HG02981 (cell line): ENCODE measurements around the gene CPHXL2.

Source experiments
- ATAC-seq: cut with Tn5 transposase; IDR thresholded peaks from one replicate; pipeline ENCODE4 v1.9.1; 2021; ENCODE audit warnings: mild to moderate bottlenecking, moderate library complexity; ENCODE audit not compliant: unreplicated experiment

Gene CPHXL2

DNA sequence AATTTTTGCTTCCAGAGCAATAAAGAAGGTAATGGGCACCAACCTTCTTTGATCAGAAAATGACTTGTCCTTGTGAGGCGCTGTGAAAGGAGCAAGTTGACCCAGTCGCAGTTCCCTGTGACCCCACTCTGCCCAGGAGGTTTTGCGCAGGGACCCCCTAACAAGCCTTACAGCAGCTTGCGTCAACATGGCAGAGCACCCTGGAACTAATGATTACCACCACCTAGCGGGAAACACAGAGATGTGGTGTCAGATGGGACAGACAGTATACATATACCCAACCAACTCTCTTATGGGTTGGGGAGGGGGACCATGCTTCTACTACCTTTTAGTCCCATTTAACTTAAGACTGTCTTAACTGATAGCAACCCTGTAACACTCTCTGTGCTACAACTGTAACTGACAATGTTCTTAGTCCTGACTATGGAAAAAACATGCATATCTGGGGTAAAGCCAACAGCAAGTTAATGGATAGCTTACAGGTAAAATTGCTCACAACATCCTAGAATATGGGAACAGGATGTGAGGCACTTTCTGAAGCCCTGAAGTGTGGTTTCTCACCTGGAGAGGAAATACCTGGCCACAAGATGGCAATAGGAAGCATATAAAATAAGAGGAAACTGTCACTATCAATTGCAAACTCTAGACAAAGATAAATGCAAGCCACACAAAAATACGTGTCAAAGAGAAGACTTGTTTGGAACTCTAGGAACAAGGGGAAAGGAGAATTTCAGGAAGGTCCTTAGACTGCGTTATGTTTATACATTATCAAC lies 32.4 kb downstream of the CPHXL2 start:
- no peak for ATAC-seq

- no peak for ATAC-seq
Measured at GRCh38 chr16:75640598-75640997, 36.2 kb downstream of the CPHXL2 start.

DNA sequence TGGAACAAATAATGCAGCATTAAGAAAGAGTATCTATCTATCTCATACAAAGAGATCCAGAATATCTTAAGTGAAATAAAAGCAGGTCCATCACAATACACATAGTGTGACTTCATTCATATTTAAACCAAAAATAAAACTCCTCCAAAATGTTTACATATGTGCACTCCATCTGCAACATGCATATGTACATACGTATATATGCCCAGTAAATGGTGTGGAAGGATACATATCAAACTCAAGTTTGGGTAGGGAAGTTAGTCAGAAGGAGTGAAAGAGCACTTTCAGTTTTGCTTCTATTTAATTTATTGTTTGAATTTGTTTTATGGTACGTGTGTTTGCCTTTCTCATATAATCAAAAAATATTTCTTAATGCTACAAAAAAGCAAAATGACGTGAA lies 41.8 kb downstream of the CPHXL2 start:
- ATAC-seq: no peak

DNA sequence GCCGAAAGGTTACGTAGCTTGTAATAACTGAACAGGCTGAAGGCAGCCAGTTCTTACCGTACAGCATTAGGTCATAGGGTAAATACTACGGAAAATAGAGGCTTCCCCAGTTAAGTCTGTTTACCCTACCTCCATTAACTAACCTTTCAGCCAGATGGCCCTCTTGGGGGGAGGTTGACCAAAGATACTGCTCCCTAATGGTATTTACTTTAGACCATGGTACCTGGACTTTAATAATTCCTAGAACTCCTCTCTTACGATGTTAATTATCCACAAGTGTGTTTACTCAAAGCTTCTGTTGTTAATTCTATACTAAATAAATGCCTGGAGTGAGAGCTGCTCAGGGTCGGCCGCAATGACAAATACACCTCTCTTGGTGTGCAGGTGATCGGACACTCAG lies 44.0 kb downstream of the CPHXL2 start:
- ATAC-seq: no peak

- no peak for ATAC-seq
Measured at GRCh38 chr16:75630052-75630451, 46.8 kb downstream of the CPHXL2 start.

- ATAC-seq: no peak
Measured at GRCh38 chr16:75629132-75629531, 47.7 kb downstream of the CPHXL2 start.

DNA sequence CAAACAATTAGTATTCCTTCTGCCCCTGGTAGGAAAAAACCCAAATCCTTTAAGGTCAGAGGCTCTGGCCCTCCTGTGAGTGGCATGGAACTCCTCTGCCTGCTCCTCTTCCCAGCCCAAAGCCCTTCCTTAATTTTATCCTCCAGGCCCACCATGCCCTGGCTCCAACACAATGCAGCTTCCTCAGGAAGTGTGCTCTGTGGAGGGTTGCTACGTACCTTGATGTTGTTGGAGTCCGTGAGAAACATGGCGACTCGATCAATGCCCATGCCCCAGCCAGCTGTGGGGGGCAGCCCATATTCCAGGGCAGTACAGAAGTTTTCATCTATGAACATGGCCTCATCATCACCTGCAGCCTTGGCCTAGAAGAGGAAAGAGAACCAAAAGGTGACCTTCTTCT lies 48.5 kb downstream of the CPHXL2 start:
- no peak for ATAC-seq

GRCh38 chr16:75627851-75628250 lies 49.0 kb downstream of the CPHXL2 start:
- ATAC-seq: no peak

- ATAC-seq: no peak
Measured at GRCh38 chr16:75626806-75627205, 50.0 kb downstream of the CPHXL2 start.

GRCh38 chr16:75624921-75625334 lies 51.9 kb downstream of the CPHXL2 start:
- no peak for ATAC-seq

- ATAC-seq: peak; percentile 97
Measured at GRCh38 chr16:75622761-75623605, 53.8 kb downstream of the CPHXL2 start, which contains the start of gene ADAT1. ADAT1 (minus strand) TSS chr16:75623281; CDS start chr16:75620799, 2,482 bp downstream.

DNA sequence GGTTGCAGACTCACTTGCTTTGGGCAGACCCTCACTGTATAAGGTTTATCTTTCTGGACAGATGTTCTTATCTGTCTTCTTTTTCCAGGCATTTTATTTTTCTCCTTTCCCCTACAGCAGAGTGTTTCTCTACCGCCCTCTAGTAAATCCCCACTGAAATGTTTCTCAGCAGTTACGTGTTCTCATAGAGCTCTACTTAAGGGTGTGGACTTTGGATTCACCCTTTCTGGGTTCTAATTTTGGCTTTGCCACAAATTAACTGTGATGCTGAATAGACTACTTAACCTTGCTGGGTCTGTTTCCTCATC lies 55.7 kb downstream of the CPHXL2 start:
- ATAC-seq: no peak

DNA sequence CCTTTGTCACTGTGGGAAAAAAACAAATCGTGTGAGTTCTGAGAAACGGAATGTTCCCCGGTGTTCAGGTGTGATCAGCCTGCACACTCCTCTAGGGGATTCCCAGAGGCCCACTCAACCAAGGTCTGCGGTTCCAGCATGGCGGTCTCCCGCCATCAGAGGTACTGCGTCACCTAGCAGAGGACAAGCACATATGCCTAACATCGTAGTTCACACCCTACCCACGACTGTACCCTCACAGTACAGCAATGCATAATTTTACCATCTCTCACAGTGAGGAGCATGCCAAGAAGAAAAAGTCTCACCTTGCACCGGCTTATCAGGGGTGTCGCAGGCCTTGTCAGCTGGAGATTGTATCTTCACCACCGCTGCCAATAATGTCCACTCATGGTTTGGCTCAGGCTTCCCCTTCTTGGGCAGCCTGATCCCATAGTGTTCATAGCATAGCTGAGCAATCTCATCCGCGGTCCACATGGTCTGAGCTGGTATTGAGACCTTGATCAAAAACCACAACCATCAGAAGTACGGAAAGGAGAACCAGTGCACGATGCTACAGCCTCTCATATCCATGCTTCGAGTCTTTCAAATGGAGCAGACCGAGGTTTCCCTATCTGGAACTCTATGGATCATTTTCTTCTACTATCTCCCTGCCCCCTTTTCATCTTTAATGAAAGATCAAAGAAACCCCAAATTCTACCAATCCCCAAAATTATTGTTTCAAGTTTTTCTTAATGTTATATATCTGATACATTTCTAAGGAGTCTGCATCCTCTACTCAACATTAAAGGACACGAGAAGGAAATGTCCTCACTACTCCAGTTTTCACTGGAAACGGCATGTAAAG lies 56.3 kb downstream of the CPHXL2 start:
- ATAC-seq: no peak

- ATAC-seq: no peak
Measured at GRCh38 chr16:75618780-75619179, 58.0 kb downstream of the CPHXL2 start.

DNA sequence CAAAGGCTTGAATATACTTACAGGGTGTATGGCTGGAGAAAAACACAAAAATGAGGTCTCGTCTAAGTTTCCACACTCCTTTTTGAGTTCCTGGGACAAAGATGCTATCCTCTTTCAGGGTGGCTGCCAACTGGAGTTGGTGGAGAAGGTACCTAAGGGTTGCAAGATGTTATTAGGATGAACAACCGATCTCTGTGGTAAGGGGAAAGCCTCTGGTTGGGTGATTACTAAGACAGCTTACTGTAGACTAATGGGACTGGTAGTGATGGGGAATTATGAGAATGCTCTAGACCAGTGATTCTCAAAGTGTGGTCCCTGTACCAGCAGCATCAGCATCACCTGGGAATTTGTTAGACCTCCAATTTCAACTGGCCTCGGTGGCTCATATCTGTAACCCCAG lies 59.7 kb downstream of the CPHXL2 start:
- no peak for ATAC-seq

GRCh38 chr16:75616521-75617010 lies 60.2 kb downstream of the CPHXL2 start:
- ATAC-seq: no peak

DNA sequence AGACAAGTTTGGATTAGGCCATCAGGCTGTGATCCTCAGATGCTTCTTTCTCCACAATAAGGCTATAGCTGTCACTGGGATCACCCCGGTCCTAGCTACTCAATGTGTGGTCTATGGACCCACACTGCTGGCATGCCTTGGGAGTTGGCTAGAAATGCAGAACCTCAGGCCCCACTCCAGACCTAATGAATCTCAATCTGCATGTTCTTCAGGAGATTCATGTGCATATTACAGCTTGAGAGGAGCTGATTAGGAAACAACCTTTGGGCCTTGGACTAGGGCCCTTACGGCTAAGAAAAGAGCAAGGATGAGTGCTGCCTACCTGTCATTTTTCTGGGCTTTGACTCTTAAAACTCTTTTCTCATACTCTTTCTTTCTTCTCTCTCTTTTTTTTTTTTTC lies 61.2 kb downstream of the CPHXL2 start:
- no peak for ATAC-seq

- ATAC-seq: no peak
Measured at GRCh38 chr16:75614066-75614897, 62.5 kb downstream of the CPHXL2 start.
